Bronchial epithelial cell (primary cell): ENCODE data around the gene TJP1. TPM values are rescaled to one million over a fixed set of nuclear protein-coding genes. Genes with fewer than 3 reads are reported as not detected.
A peak's percentile ranks its signal among the peaks of the same experiment; 100 is the strongest.
"Not testable (repeated sequence)": the region's sequence is repeated elsewhere in the genome, so short reads cannot be mapped to it uniquely, and the experiment has no call there.

Source experiments
- DNase-seq: peaks from one replicate; pipeline ENCODE4 v3.0.0-alpha.2; 2010; ENCODE audit warnings: low read depth
- FAIRE-seq: peaks from 2 replicates; lab custom pipeline; 2011; peaks lifted over from hg19 to GRCh38; lab: Jason Lieb, UNC
- H3K27me3 ChIP-seq: 2 replicates; pipeline ENCODE4 v1.5.1; 2011; ENCODE audit warnings: low read length; ENCODE audit not compliant: control insufficient read depth, insufficient read depth
- H3K36me3 ChIP-seq: 2 replicates; pipeline ENCODE4 v1.5.1; 2011; ENCODE audit warnings: low read length; ENCODE audit not compliant: control insufficient read depth, insufficient read depth
- H3K4me3 ChIP-seq: 2 replicates; pipeline ENCODE4 v1.5.1; 2011; ENCODE audit warnings: mild to moderate bottlenecking, low read depth, low read length, control low read depth
- total RNA-seq: library from RNA; depleted of rRNA; stranded (reverse); fragments of >200 nt; gene quantifications from 2 replicates; pipeline ENCODE4 v1.2.1, GENCODE V29; 2014
- TF ChIP-seq, protein P1 (sequence below): IDR thresholded peaks from 2 replicates; pipeline ENCODE4 v1.5.1; 2011; ENCODE audit warnings: mild to moderate bottlenecking, moderate library complexity, low read length, control low read depth, inconsistent platforms; ENCODE audit not compliant: insufficient read depth, severe bottlenecking

The TJP1 gene
- total RNA-seq, 1 donor from 2014 or later, result 62.9 TPM

GRCh38 chr15:29759596-29759995 is 62.7 kb downstream of the TJP1 start:
- no peak overlapping the region for H3K4me3 ChIP-seq
- DNase-seq (no peak), FAIRE-seq (no peak)
- H3K36me3 ChIP-seq, result peaks cover 6% of the 10 kb centered on the region
- H3K27me3 ChIP-seq, result no peaks in the 10 kb centered on the region
- TF ChIP-seq, protein P1, sequence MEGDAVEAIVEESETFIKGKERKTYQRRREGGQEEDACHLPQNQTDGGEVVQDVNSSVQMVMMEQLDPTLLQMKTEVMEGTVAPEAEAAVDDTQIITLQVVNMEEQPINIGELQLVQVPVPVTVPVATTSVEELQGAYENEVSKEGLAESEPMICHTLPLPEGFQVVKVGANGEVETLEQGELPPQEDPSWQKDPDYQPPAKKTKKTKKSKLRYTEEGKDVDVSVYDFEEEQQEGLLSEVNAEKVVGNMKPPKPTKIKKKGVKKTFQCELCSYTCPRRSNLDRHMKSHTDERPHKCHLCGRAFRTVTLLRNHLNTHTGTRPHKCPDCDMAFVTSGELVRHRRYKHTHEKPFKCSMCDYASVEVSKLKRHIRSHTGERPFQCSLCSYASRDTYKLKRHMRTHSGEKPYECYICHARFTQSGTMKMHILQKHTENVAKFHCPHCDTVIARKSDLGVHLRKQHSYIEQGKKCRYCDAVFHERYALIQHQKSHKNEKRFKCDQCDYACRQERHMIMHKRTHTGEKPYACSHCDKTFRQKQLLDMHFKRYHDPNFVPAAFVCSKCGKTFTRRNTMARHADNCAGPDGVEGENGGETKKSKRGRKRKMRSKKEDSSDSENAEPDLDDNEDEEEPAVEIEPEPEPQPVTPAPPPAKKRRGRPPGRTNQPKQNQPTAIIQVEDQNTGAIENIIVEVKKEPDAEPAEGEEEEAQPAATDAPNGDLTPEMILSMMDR, result no peak

DNA sequence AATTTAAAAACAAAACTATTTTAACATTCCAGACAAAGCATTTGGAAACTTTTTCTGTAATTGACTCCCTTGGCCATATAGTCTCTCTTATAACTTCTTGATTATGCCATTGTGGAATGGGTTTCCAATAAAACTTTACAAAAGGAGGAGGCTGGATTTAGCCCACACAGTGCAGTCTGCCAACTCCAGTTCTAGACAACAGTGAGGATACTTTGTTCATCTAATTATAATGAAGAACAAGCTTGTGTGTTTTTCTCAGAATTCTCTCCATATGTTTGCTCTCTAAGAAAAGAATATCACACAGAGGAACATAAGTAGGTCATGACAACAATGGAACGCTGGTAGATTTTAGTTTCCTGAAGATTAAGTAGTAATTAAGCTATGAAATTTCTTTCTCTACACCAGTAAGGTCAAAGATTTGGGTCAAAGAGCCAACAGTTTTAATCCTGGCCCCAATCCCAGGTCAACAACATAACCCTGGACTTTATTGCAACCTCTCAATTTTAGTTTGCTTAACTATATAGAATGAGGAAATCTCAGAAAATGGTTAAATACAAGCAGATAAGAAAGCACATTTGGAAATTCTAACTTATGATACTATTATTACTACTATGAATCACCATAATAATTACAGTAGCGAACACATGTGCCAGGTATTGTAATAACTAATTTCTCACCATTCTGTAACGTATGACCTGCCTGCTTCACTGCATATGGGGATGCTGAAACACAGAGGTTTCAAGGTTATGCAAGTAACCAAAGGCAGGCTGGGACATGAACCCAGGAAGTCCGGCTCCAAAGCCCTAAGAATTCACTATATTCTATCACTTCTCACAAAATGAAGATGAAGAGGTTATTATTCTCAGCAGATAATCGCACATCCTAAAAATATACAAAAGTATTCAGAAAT is 65.7 kb downstream of the TJP1 start:
- peaks cover 4% of the 10 kb centered on the region for H3K36me3 ChIP-seq
- H3K4me3 ChIP-seq, result no peak overlapping the region
- FAIRE-seq (no peak), DNase-seq (peak; percentile 98)
- H3K27me3 ChIP-seq, result no peaks in the 10 kb centered on the region
- TF ChIP-seq, protein P1, result no peak

DNA sequence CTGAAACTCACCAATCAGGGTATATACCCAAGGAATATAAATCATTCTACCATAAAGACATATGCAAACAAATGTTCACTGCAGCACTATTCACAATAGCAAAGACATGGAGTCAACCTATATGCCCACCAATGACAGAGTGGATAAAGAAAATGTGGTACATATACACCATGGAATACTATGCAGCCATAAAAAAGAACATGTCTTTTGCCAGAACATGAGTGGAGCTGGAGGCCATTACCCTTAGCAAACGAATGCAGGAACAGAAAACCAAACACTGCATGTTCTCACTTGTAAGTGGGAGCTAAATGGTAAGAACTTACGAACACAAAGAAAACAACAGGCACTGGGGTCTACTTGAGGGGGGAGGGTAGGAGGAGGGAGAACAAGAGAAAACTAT is 68.3 kb downstream of the TJP1 start:
- not testable (repeated sequence) for H3K36me3 ChIP-seq, FAIRE-seq

GRCh38 chr15:29753506-29753905 is 68.8 kb downstream of the TJP1 start:
- TF ChIP-seq, protein P1, result no peak
- no peak for FAIRE-seq
- Histone ChIP-seq H3K4me3 (no peak overlapping the region), H3K36me3 (peaks cover 4% of the 10 kb centered on the region), H3K27me3 (no peaks in the 10 kb centered on the region)
- DNase-seq, result no peak

More for the DNA sequence above, 68.3 kb downstream of the TJP1 start:
- not testable (repeated sequence) for H3K4me3 ChIP-seq, H3K27me3 ChIP-seq, DNase-seq

DNA sequence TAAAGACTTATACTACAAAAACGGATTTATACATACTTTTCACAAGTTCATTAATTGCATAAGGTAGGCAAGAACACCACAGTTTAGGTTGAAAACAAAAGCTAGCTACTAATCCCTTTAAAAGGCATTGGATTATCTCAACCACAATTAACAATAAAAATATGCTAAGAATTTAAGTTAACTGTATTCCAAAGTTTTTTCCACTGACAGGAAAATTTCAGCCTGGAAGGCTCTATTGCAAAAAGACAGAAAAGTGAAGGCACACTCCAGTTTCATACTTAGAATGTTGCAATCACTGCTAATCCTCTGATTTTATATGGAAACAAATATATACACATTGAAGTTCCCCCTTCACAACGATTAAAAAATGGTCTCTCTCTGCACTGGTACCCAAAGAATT is 71.5 kb downstream of the TJP1 start:
- Histone ChIP-seq H3K36me3 (peaks cover 4% of the 10 kb centered on the region), H3K27me3 (no peaks in the 10 kb centered on the region), H3K4me3 (no peak overlapping the region)
- FAIRE-seq (no peak), DNase-seq (no peak)
- TF ChIP-seq, protein P1, result no peak

DNA sequence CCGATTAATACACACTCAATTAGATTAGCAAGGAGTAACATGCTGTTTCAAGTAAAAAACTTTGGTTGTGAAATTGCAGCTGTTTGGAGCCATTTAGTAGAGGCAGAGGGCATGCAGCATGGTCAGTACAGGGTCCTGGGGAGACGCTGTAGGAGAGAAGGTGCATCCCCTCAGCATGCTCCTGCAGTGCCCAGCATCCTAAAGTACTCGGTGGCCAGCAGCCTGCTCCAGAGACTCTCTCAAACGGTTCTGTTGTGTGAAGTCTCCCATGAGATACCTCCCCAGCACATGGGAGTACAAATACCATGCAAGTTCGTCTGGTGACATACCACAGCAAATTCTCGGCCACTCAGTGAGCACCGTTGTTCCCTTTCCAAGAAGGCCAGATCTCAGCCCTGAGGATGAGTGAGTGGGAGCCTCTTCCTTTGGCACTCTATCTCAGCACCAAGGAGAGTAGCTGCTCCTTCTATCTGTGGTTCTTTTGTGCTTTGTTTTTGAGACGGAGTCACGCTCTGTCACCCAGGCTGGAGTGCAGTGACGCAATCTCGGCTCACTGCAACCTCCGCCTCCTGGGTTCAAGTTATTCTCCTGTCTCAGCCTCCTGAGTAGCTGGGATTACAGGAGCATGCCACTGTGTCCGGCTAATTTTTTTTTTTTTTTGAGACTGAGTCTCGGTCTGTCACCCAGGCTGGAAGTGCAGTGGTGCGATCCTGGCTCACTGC is 72.7 kb downstream of the TJP1 start:
- no peak overlapping the region for H3K4me3 ChIP-seq
- FAIRE-seq (no peak), DNase-seq (no peak)
- TF ChIP-seq, protein P1, result no peak
- H3K36me3 ChIP-seq, result peaks cover 2% of the 10 kb centered on the region
- no peaks in the 10 kb centered on the region for H3K27me3 ChIP-seq
